Keratinocyte (primary cell): ENCODE results near the gene MAPT. TPM values are rescaled to one million over a fixed set of nuclear protein-coding genes. Genes with fewer than 3 reads are reported as not detected.

Experiments
- DNase-seq: peaks from one replicate; pipeline ENCODE4 v3.0.0-alpha.2; 2011; ENCODE audit warnings: low read depth, missing footprints, low spot score
- FAIRE-seq: peaks from 2 replicates; lab custom pipeline; 2011; peaks lifted over from hg19 to GRCh38; lab: Jason Lieb, UNC
- H2AFZ ChIP-seq: 2 replicates; pipeline ENCODE4 v1.6.0; 2012; ENCODE audit warnings: low read length, control low read depth, inconsistent platforms; ENCODE audit not compliant: control insufficient read depth
- H3K27ac ChIP-seq: 2 replicates; pipeline ENCODE4 v1.5.1; 2011; ENCODE audit warnings: low read length; ENCODE audit not compliant: control insufficient read depth, insufficient read depth
- H3K27me3 ChIP-seq: 3 replicates; pipeline ENCODE4 v1.6.0; 2011; ENCODE audit warnings: low read length; ENCODE audit not compliant: control insufficient read depth, insufficient read depth; ENCODE audit errors: extremely low read depth
- H3K36me3 ChIP-seq, 2 experiments: 2 replicates in 1 of 2; 3 replicates in 1 of 2; pipeline ENCODE4 v1.5.1; 2011; ENCODE audit warnings: low read length in 2 of 2, mild to moderate bottlenecking in 1 of 2; ENCODE audit not compliant: control insufficient read depth in 2 of 2, insufficient read depth in 2 of 2; ENCODE audit errors: extremely low read depth in 1 of 2
- H3K4me1 ChIP-seq: 3 replicates; pipeline ENCODE4 v1.5.1; 2011; ENCODE audit warnings: low read length; ENCODE audit not compliant: control insufficient read depth, insufficient read depth; ENCODE audit errors: extremely low read depth
- H3K4me2 ChIP-seq: 3 replicates; pipeline ENCODE4 v1.6.0; 2011; ENCODE audit warnings: low read depth, low read length; ENCODE audit not compliant: control insufficient read depth, insufficient read depth; ENCODE audit errors: extremely low read depth
- H3K4me3 ChIP-seq, 3 experiments: fragments of 200-600 bp in 1 of 3; sonication (generic) in 1 of 3; 2 replicates in 2 of 3; 3 replicates in 1 of 3; pipeline ENCODE4 v1.5.1; 2011 to 2016; ENCODE audit warnings: low read length in 3 of 3, mild to moderate bottlenecking in 3 of 3, control low read depth in 2 of 3, inconsistent platforms in 1 of 3, low read depth in 1 of 3, mixed read lengths in 1 of 3, mixed run types in 1 of 3, moderate library complexity in 1 of 3; ENCODE audit not compliant: control insufficient read depth in 2 of 3, insufficient read depth in 2 of 3; ENCODE audit errors: extremely low read depth in 1 of 3
- H3K79me2 ChIP-seq: 2 replicates; pipeline ENCODE4 v1.6.0; 2012; ENCODE audit warnings: low read length; ENCODE audit not compliant: control insufficient read depth, insufficient read depth
- H3K9ac ChIP-seq: 3 replicates; pipeline ENCODE4 v1.6.0; 2011; ENCODE audit warnings: low read length; ENCODE audit not compliant: control insufficient read depth, insufficient read depth; ENCODE audit errors: extremely low read depth
- H3K9me1 ChIP-seq: 3 replicates; pipeline ENCODE4 v1.6.0; 2011; ENCODE audit warnings: low read length; ENCODE audit not compliant: control insufficient read depth, insufficient read depth; ENCODE audit errors: extremely low read depth
- H3K9me3 ChIP-seq: 2 replicates; pipeline ENCODE4 v1.5.1; 2012; ENCODE audit warnings: low read depth, low read length; ENCODE audit not compliant: control insufficient read depth
- H4K20me1 ChIP-seq: 3 replicates; pipeline ENCODE4 v1.6.0; 2011; ENCODE audit warnings: low read length; ENCODE audit not compliant: control insufficient read depth, insufficient read depth; ENCODE audit errors: extremely low read depth
- CTCF ChIP-seq, 3 experiments: IDR thresholded peaks in 1 of 3; conservative IDR thresholded peaks in 1 of 3; optimal IDR thresholded peaks in 1 of 3; 2 replicates in 2 of 3; 3 replicates in 1 of 3; pipeline versions ENCODE3 to v1.5.1; 2011; ENCODE audit warnings: low read length in 3 of 3, mild to moderate bottlenecking in 3 of 3, moderate library complexity in 2 of 3, control low read depth in 1 of 3, inconsistent platforms in 1 of 3; ENCODE audit not compliant: insufficient read depth in 2 of 3; ENCODE audit errors: extremely low read depth in 1 of 3
- EZH2 ChIP-seq: IDR thresholded peaks from one replicate; pipeline ENCODE4 v1.6.1; 2012; ENCODE audit warnings: inconsistent platforms, mild to moderate bottlenecking, low read length, moderate library complexity
- dilution Hi-C: fragments of 300-500 bp; cut with MboI; formaldehyde crosslinking; loops from one replicate; pipeline ENCODE4 v1.7.0; 2020; ENCODE audit warnings: low sequenced_read_pairs; ENCODE audit not compliant: extremely low pct_ligation_motif_present
- polyA plus RNA-seq, 5 experiments: library from polyadenylated mRNA; depleted of rRNA in 3 of 5; stranded (reverse) in 3 of 5; stranded (forward) in 1 of 5; unstranded in 1 of 5; fragments of >200 nt; gene quantifications; 1 replicate in 1 of 5; 2 replicates in 3 of 5; 3 replicates in 1 of 5; pipeline versions ENCODE4 v1.2.1 to v1.2.3, GENCODE V29; 2011 to 2012; ENCODE audit warnings: missing spikeins in 2 of 5, low read depth in 1 of 5, low replicate concordance in 1 of 5

MAPT gene
- polyA plus RNA-seq, 1 donor (not counting 4 experiments of a cell fraction or from before 2014, with no cell fraction given): 0.08 TPM

GRCh38 chr17:45877467-45877866 lies 16.9 kb upstream of the MAPT start:
- no peak overlapping the region for H3K4me3 ChIP-seq
- no peaks in the 10 kb centered on the region for H3K79me2 ChIP-seq
- H3K4me2 ChIP-seq: no peak overlapping the region
- H3K36me3 ChIP-seq: no peaks in the 10 kb centered on the region
- no peak overlapping the region for H2AFZ ChIP-seq
- no peaks in the 10 kb centered on the region for H3K4me1 ChIP-seq
- no peak for TF ChIP-seq CTCF (optimal IDR thresholded peaks at IDR 0.05 in 1 of 3, IDR thresholded peaks at IDR 0.05 in 1 of 3, conservative IDR thresholded peaks at IDR 0.05 in 1 of 3; ENCODE audit: extremely low read depth in 1 of 3, insufficient read depth in 2 of 3, low read length in 3 of 3)
- no peak for TF ChIP-seq EZH2
- FAIRE-seq (no peak), DNase-seq (no peak)
- H3K9ac ChIP-seq: no peak overlapping the region
- no peaks in the 10 kb centered on the region for H3K27me3 ChIP-seq
- H4K20me1 ChIP-seq: no peaks in the 10 kb centered on the region
- H3K27ac ChIP-seq: no peak overlapping the region
- dilution Hi-C loops: no loop called here
- no peaks in the 10 kb centered on the region for H3K9me3 ChIP-seq
- no peaks in the 10 kb centered on the region for H3K9me1 ChIP-seq

DNA sequence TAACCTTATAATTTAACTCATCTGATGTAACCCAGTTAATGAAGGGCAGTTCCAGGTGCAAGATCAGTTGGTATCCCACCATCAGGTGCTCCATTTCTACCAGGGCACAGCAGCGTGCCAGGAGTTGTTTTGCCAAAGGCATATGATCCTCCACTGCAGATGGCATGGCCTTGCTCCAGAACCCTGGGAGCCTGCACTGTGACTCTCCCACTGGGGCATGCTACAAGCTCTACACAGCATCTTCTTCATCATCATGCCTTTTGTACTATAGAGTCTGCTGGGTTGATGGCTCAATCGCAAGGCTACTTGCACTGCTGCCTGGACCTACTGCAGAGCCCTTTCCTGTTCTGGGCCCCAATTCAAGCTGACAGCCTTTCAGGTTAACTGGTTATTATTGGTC lies 11.3 kb upstream of the MAPT start:
- Histone ChIP-seq H3K36me3 (no peaks in the 10 kb centered on the region), H3K9me3 (no peaks in the 10 kb centered on the region), H3K9ac (no peak overlapping the region), H4K20me1 (no peaks in the 10 kb centered on the region), H2AFZ (no peak overlapping the region), H3K27me3 (no peaks in the 10 kb centered on the region), H3K4me1 (no peaks in the 10 kb centered on the region), H3K9me1 (no peaks in the 10 kb centered on the region), H3K27ac (no peak overlapping the region), H3K4me2 (no peak overlapping the region), H3K79me2 (no peaks in the 10 kb centered on the region), H3K4me3 (no peak overlapping the region)
- no peak for DNase-seq
- FAIRE-seq: no peak
- dilution Hi-C loops: no loop called here
- TF ChIP-seq CTCF (optimal IDR thresholded peaks at IDR 0.05 in 1 of 3, IDR thresholded peaks at IDR 0.05 in 1 of 3, conservative IDR thresholded peaks at IDR 0.05 in 1 of 3; ENCODE audit: extremely low read depth in 1 of 3, insufficient read depth in 2 of 3, low read length in 3 of 3) (no peak), EZH2 (no peak)
